ENCODE data around the gene ADAT1.

ADAT1 gene

GRCh38 chr16:75622761-75623605 is at the start of gene ADAT1:
Gene ADAT1, minus strand, starts transcription at chr16:75623281. Its CDS starts 2,482 bp downstream, at chr16:75620799.
- no peaks in the 10 kb centered on the region for H3K27me3 Mint-ChIP-seq
- ATAC-seq: peak; percentile 97
- H3K9me3 Mint-ChIP-seq: no peaks in the 10 kb centered on the region
- peaks cover 16% of the 10 kb centered on the region for H3K4me1 Mint-ChIP-seq
- peaks cover 49% of the 10 kb centered on the region for H3K36me3 Mint-ChIP-seq
- peak within 1 kb of the TSS; percentile 90 for H3K4me3 Mint-ChIP-seq
- H3K27ac Mint-ChIP-seq: peak within 1 kb of the TSS; percentile 90

- H3K4me3 Mint-ChIP-seq: no peak overlapping the region
- no peaks in the 10 kb centered on the region for H3K9me3 Mint-ChIP-seq
These were observed 44.4 kb upstream of the ADAT1 start for GRCh38 chr16:75667503-75667902.

GRCh38 chr16:75660726-75661302 is 37.7 kb upstream of the ADAT1 start:
- peaks cover 30% of the 10 kb centered on the region for H3K36me3 Mint-ChIP-seq
- H3K4me1 Mint-ChIP-seq: peaks cover 8% of the 10 kb centered on the region
- H3K9me3 Mint-ChIP-seq: no peaks in the 10 kb centered on the region
- no peak for ATAC-seq
- no peak overlapping the region for H3K27ac Mint-ChIP-seq
- H3K4me3 Mint-ChIP-seq: no peak overlapping the region
- H3K27me3 Mint-ChIP-seq: no peaks in the 10 kb centered on the region

More at GRCh38 chr16:75667503-75667902, 44.4 kb upstream of the ADAT1 start:
- Mint-ChIP-seq H3K27me3 (no peaks in the 10 kb centered on the region), H3K36me3 (no peaks in the 10 kb centered on the region), H3K4me1 (no peaks in the 10 kb centered on the region), H3K27ac (no peak overlapping the region)
- no peak for ATAC-seq

GRCh38 chr16:75660321-75660720 is 37.2 kb upstream of the ADAT1 start:
- no peak for ATAC-seq
- H3K36me3 Mint-ChIP-seq: peaks cover 35% of the 10 kb centered on the region
- H3K4me3 Mint-ChIP-seq: no peak overlapping the region
- no peak overlapping the region for H3K27ac Mint-ChIP-seq
- H3K9me3 Mint-ChIP-seq: no peaks in the 10 kb centered on the region
- peaks cover 8% of the 10 kb centered on the region for H3K4me1 Mint-ChIP-seq
- H3K27me3 Mint-ChIP-seq: no peaks in the 10 kb centered on the region

GRCh38 chr16:75658175-75658574 is 35.1 kb upstream of the ADAT1 start:
- no peaks in the 10 kb centered on the region for H3K27me3 Mint-ChIP-seq
- peaks cover 47% of the 10 kb centered on the region for H3K36me3 Mint-ChIP-seq
- no peak overlapping the region for H3K27ac Mint-ChIP-seq

GRCh38 chr16:75653922-75654321 is 30.8 kb upstream of the ADAT1 start:
- Mint-ChIP-seq H3K4me3 (no peak overlapping the region), H3K4me1 (peaks cover 55% of the 10 kb centered on the region), H3K9me3 (no peaks in the 10 kb centered on the region), H3K36me3 (peaks cover 53% of the 10 kb centered on the region), H3K27me3 (no peaks in the 10 kb centered on the region), H3K27ac (peak overlapping the region; percentile 67)
- ATAC-seq: no peak

More at GRCh38 chr16:75658175-75658574, 35.1 kb upstream of the ADAT1 start:
- Mint-ChIP-seq H3K4me1 (peaks cover 21% of the 10 kb centered on the region), H3K4me3 (no peak overlapping the region), H3K9me3 (no peaks in the 10 kb centered on the region)
- no peak for ATAC-seq

- peaks cover 26% of the 10 kb centered on the region for H3K36me3 Mint-ChIP-seq
- H3K4me1 Mint-ChIP-seq: peaks cover 57% of the 10 kb centered on the region
- H3K27ac Mint-ChIP-seq: peak overlapping the region; percentile 97
- peak; percentile 66 for ATAC-seq
- H3K4me3 Mint-ChIP-seq: peak overlapping the region; percentile 92
- H3K9me3 Mint-ChIP-seq: no peaks in the 10 kb centered on the region
- no peaks in the 10 kb centered on the region for H3K27me3 Mint-ChIP-seq
These were observed 25.4 kb upstream of the ADAT1 start for GRCh38 chr16:75648265-75649076.

GRCh38 chr16:75647492-75648264 is 24.6 kb upstream of the ADAT1 start, which contains the start of the genes KARS1 and TERF2IP:
Gene KARS1, minus strand, starts transcription at chr16:75647665. Its CDS starts 26 bp downstream, at chr16:75647639.
Gene TERF2IP, plus strand, starts transcription at chr16:75647773. Its CDS starts 110 bp downstream, at chr16:75647883.
- H3K4me3 Mint-ChIP-seq: peak within 1 kb of the TSS; percentile 92
- peak; percentile 97 for ATAC-seq
- peaks cover 49% of the 10 kb centered on the region for H3K4me1 Mint-ChIP-seq

GRCh38 chr16:75647112-75647491 is 24.0 kb upstream of the ADAT1 start:
- ATAC-seq: peak; percentile 31
- peaks cover 44% of the 10 kb centered on the region for H3K4me1 Mint-ChIP-seq
- H3K9me3 Mint-ChIP-seq: no peaks in the 10 kb centered on the region
- no peaks in the 10 kb centered on the region for H3K27me3 Mint-ChIP-seq
- H3K27ac Mint-ChIP-seq: peak overlapping the region; percentile 97
- H3K36me3 Mint-ChIP-seq: peaks cover 21% of the 10 kb centered on the region
- H3K4me3 Mint-ChIP-seq: peak overlapping the region; percentile 92

More at GRCh38 chr16:75647492-75648264, 24.6 kb upstream of the ADAT1 start, which contains the start of the genes KARS1 and TERF2IP:
- Mint-ChIP-seq H3K27ac (peak within 1 kb of the TSS; percentile 97), H3K36me3 (peaks cover 22% of the 10 kb centered on the region), H3K9me3 (no peaks in the 10 kb centered on the region), H3K27me3 (no peaks in the 10 kb centered on the region)

- no peak for ATAC-seq
- Mint-ChIP-seq H3K36me3 (peaks cover 34% of the 10 kb centered on the region), H3K27ac (peak overlapping the region; percentile 50), H3K4me1 (peaks cover 20% of the 10 kb centered on the region), H3K4me3 (peak overlapping the region; percentile 21), H3K27me3 (no peaks in the 10 kb centered on the region), H3K9me3 (no peaks in the 10 kb centered on the region)
These were observed 21.3 kb upstream of the ADAT1 start for GRCh38 chr16:75644240-75645012.

GRCh38 chr16:75640598-75640997 is 17.5 kb upstream of the ADAT1 start:
- H3K4me3 Mint-ChIP-seq: no peak overlapping the region

GRCh38 chr16:75635036-75635435 is 12.0 kb upstream of the ADAT1 start:
- peak overlapping the region; percentile 24 for H3K27ac Mint-ChIP-seq
- peaks cover 63% of the 10 kb centered on the region for H3K36me3 Mint-ChIP-seq
- ATAC-seq: no peak
- no peaks in the 10 kb centered on the region for H3K4me1 Mint-ChIP-seq
- no peaks in the 10 kb centered on the region for H3K27me3 Mint-ChIP-seq
- no peak overlapping the region for H3K4me3 Mint-ChIP-seq
- no peaks in the 10 kb centered on the region for H3K9me3 Mint-ChIP-seq

More at GRCh38 chr16:75640598-75640997, 17.5 kb upstream of the ADAT1 start:
- Mint-ChIP-seq H3K4me1 (peaks cover 20% of the 10 kb centered on the region), H3K27ac (no peak overlapping the region), H3K27me3 (no peaks in the 10 kb centered on the region), H3K36me3 (peaks cover 64% of the 10 kb centered on the region), H3K9me3 (no peaks in the 10 kb centered on the region)
- no peak for ATAC-seq

- H3K36me3 Mint-ChIP-seq: peaks cover 71% of the 10 kb centered on the region
- no peak for ATAC-seq
- H3K27ac Mint-ChIP-seq: no peak overlapping the region
These were observed 9.8 kb upstream of the ADAT1 start for GRCh38 chr16:75632857-75633256.

GRCh38 chr16:75630052-75630451 is 7.0 kb upstream of the ADAT1 start:
- Mint-ChIP-seq H3K9me3 (no peaks in the 10 kb centered on the region), H3K27ac (no peak overlapping the region), H3K27me3 (no peaks in the 10 kb centered on the region), H3K4me1 (no peaks in the 10 kb centered on the region), H3K36me3 (peaks cover 68% of the 10 kb centered on the region), H3K4me3 (no peak overlapping the region)
- ATAC-seq: no peak

More at GRCh38 chr16:75632857-75633256, 9.8 kb upstream of the ADAT1 start:
- Mint-ChIP-seq H3K4me1 (no peaks in the 10 kb centered on the region), H3K9me3 (no peaks in the 10 kb centered on the region), H3K4me3 (no peak overlapping the region), H3K27me3 (no peaks in the 10 kb centered on the region)

Data from stimulated activated memory B cell treated with anti-CD40 and anti-IgM and Interleukin-4, amounts not matched to agents 10 μg/mL and 1 μg/mL and 100 μg/mL, for 72 hours (primary cell).